CD4-positive, alpha-beta T cell treated with Interleukin-15 for 4 hours (primary cell): ENCODE data around the gene RSL24D1.

Experiments used
- DNase-seq: peaks from one replicate; pipeline ENCODE4 v3.0.0-alpha.2; 2020; ENCODE audit warnings: low spot score

Gene RSL24D1

DNA sequence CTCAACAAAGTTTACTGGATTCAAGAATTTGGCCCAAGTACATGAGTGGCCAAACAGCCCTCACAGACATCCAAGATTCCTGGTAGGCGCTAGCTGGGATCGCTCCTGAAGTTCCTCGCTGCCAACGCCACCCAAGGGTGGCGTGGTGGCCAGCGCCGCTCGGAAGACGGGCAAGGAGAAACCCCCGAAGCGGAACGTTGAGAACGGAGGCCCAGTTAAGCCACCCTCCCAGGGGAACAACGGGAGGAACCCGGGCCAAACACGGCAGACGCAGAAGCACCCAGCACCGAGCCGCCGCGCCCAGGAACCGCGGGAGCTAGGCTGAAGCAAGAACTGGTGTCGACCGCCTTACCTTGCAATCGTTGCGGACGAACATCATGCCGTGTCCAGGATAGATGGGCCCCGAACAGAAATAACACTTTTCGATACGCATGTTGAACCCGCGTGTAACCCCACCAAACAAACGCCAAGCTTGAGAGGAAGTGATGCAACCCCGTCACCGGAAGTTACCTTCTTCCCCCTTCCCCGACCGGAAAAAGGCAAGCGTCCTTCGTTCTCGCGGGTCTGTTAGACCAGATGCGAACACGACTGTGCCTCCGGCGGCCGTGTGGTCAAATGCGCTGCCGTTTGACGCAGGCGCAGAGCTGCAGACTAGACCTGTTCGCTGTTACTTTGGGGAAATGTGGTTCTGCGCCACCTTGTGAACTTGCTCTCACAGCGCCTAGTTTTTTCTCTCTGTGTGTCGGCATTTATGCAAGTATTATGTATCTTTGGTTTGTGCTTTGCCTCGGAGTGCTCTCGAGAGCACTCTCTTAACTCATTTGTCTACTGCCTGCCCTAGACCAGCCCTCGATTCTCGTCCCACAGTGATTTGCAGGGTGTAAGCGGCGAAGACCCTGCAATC is at the start of gene RSL24D1:
TSS of gene RSL24D1 (minus strand) at position 484 of the 904 bp plus-strand sequence. CDS start at position 433, 51 bp downstream.
- peak; percentile 97 for DNase-seq

DNA sequence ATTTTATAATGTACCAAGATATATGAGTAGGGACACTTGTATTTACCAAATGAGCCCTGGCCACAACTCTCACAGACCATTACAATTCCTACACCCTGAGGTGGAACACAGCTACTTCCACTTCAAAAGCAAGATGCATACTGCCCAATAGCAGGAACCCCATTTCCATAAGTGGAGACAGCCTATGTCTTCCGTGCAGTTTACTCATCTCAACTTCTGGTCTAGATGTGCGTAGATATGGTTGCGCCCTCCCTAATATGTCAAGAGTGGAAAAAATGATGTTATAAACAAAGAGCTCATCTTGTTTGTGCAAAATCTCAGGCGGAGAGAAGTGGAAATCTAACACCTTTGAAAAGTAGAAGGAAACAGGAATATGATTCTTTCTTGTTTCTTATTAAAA is 48.3 kb upstream of the RSL24D1 start:
- no peak for DNase-seq

DNA sequence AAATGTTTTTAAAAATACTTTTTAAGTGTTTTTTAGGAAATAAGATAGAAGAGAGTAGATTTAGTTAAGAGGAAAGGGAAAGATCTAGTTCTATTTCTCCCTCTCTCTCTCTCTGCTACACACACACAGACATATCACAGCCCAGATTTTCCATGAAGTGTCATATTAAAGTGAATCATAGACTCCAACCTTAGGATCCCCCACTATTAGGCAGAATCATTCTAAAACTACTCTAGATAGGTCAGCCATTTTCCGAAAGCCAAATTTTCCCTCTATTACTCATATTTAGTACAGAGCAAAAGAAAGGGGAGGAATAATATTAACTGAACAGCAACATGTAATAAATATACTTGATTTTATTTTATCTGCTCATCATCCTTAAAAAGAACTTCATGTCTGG is 45.1 kb upstream of the RSL24D1 start:
- DNase-seq, result no peak

DNA sequence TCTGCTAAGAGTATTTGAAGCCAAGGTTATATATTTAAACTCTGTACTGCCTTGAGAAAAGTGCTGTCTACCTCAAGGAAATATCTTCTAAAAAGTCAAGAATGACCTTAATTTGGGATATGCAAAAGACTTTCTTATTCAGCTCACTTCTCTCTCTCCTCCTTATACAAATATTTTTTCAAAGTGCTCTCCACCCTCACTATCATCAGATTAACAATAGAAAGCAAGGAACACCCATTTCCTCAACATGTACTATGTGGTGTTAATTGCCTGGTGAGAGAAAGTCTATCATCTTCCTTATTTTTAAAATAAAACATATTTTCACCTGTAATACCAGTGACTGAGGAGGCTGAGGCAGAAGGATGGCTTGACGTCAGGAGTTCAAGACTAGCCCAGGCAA is 44.4 kb upstream of the RSL24D1 start:
- no peak for DNase-seq

DNA sequence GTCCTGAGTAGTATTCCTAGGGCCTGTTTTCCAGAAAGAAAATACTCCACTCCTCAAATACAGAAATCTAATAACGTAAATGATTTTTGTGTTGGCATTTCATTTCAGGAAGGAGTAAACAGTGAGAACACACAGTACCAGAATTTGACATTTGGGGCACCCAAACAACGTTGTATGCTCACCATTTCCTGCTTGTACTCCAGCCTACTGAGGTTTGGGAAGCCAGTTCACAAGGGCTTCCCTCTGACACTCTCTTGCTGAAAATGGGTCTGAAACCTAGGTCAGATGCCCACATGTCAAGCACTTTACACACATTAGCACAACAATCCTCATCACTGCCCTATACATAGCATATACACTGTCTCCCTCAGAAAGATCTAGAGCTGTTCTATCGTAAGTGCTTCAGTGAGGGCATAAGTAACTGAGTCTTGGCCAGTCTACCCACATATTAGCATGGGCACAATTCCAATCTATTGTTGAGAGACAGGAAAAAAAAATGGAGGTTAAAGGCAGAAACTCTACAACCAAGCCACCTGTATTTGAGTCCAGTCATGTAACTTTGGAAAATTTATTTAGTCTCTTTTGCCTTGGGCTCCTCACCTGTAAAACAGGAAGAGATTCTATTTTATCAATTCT is 43.5 kb upstream of the RSL24D1 start:
- no peak for DNase-seq

DNA sequence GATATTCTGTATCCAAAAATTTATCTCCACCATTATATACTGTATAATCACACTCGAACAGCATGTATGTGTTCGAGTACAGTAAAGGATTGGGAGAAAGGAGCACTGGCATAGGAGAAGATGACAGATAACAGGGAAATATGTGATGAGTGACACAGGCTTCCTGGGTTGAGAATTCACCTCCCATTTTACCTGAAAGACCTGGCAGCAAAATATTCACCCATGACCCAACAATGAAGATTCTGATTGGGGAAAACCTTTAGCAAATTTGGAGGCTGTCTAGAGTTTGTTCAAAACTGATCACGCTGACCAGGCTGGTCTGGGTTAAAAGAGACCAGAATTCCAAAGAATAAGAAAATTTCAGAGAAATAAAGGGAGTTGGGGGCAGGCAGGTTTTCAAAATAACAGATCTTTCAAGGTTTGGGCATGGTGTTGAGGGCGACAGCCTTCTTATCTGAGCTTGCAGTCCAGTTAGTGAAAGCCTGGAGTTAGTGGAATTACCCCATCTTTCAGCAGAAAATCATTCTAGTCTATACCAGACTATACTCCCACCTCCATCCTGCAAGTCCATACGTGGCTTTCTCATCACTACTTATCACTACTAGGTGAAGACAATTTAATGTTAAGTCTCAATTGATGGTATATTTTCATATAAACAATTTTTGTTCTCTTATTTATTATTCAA is 42.8 kb upstream of the RSL24D1 start:
- no peak for DNase-seq

DNA sequence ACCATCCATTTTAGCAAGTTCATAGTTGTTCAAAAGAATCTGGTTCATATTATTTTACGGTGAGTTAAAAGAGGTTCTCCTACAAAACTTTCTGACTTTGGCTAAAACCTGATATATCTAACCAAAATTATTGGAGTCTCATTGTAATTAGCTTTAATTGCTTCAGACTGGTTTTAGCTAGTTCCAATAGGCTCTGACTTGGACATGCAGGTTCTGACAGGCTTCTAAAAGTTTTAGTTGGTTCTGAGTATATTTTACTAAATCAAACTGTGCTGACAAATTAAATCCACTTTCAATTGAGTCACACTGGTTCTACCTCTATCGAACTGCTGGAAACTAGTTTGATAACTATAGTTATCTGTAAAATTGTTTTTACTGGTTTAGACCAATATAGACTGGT is 42.1 kb upstream of the RSL24D1 start:
- no peak for DNase-seq

DNA sequence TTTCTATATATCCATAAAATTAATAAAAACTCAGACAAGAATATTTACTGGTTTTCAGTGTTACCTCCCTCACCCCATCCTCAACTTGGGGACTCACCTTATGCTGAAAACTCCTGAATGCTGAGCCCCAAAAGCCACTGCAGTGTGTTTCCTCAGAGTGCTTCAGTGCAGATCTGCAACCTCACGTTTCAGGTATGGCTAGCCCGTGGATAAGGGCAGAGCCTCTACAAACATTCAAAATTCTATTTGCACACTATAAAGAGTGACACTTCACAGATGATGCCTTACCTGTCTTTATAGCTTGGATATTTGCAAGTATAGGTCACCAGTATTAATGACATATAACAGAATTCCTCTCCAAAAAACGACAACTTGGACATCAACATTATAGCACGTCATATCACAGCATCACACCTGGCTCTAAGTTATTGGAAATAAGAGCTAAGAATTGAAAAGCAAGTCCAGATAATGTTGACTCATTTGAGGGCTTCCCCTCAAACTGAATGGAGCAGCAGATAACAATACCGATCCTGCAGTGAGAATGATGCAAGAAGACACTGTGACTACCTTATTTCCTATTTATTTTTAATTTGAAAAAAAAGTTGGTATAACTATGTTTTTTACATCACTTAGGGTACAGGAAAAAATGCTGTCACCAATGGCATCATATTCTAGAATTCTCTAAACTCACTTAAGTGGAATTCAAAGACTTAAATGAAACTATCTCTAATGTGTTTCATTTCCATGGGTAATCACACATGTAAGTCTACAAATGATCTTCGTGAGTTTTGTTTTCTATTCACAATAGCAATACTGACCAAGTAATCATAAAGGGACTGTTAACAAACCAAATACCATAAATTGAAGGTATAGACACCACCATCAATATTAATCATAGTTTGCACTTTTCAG is 40.7 kb upstream of the RSL24D1 start:
- no peak for DNase-seq

DNA sequence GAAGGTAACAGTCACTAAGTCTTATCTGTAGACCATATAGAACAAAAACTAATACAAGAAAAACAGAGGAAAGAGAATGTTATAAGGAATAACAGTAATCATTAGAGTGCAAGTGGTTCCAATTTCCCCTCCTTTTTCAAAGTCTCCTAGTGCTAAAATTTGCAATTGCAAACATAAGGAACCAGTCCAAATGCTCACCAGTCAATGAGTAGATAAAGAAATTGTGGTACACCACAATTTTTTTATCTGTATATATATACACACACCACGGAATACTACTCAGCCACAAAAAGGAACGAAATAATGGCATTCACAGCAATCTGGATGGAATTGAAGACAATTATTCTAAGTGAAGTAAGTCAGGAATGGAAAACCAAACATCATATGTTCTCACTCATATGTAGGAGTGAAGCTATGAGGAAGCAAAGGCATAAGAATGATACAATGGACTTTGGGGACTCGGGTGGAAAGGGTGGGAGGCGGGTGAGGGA is 38.9 kb upstream of the RSL24D1 start:
- no peak for DNase-seq

DNA sequence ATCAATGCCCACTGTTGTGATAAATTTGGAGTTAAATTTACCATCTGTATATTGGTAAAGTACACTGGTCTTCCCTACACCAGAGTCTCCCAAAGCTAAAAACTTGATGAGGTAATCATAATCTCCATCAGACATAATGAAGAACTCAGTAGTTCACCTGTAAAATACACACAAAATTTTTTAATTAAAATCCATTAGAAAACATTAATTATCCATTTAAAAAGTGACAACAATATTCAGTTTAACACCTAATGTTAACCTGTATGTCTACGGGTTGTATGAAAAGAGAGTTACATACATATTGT is 38.0 kb upstream of the RSL24D1 start:
- no peak for DNase-seq

DNA sequence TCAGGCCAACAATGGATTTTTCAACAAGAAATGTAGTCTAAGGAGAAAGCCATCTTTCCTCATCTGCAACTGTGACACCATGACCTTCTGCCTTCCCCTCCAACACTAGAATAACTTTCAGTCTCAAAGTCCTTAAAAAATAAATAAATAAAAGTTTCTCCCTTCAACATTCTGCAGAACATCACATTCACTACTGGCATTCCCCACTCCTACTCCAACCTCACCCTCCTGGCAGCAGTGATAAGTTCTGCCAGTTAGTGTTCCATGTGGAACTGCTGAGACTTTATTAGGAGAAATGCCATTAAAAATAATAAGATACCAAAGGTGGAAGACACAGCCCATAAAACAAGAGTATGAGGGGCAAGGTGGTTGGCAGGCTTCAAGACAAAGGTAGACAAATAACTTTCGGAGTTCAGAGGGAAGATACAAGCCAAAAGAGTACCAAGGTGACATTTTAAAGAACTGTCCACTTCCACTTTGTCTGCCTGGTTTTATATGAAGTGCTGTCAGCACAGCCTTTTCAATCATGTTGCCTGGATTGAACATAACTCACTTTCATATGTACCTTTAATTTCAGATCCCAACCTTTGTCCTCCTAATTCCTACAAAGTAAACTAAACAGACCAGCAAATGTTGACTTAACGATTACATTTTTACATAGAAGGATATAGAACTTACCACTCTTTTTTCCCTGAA is 37.5 kb upstream of the RSL24D1 start:
- DNase-seq, result no peak

DNA sequence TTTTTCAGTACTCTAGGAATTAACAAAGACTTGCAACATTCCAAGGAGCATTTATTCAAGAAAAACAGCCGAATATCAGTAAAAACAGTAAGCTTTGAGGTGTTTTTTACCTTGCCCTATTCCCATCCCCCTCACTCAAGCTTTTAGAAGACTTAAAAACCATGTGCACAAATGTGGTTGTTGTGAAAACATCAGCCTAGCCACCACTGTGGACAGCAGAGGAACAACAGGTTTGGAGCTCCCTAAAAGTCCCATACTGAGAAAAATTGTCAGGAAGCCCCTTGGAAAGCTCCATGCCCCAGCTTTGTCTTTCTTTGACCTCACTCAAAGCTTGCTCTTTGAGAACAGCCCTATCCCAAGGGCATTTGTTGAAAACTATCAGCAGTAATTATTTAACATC is 34.7 kb upstream of the RSL24D1 start:
- DNase-seq, result no peak

DNA sequence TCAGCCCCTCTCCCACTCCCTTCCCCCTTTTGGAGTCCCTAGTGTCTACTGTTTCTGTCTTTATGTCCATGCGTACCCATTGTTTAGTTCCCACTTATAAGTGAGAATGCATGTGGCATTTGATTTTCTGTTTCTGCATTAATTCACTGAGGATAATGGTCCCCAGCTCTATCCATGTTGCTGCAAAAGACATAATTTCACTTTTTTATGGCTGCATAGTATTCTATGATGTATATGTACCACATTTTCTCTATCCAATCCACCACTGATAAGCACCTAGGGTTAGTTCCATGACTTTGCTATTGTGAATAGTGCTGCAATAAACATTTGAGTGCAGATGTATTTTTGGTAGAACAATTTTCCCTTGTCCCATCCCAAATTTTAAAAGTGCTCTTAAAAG is 34.2 kb upstream of the RSL24D1 start:
- no peak for DNase-seq

DNA sequence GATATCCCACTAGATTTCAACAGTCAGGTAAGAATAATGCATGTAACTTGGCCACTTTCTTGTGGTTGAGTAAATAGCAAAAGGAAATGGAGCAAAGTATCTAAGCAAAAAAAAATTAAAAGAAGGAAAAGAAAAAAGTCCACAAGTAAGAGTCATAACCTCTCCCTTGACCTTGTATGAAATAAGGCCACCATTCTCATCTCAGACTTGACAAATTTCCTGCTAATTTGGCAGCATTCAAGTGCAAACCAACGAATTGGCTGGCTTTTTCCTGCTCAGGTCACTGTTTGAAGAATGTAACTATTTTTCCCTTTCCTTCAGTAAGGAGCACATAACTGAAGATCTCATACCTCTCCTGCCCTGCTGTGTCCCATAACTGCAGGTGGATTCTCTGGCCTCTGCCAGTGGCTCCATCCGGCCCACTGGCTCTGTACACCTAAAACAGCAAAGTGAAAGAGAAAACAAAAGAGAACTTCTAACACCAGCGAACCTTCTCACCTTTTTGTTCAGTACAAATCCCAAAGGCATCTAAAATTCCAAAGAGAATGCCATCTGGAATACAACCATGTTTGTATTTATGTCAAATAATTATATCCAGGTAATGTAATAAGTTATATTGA is 33.4 kb upstream of the RSL24D1 start:
- DNase-seq, result peak; percentile 17

DNA sequence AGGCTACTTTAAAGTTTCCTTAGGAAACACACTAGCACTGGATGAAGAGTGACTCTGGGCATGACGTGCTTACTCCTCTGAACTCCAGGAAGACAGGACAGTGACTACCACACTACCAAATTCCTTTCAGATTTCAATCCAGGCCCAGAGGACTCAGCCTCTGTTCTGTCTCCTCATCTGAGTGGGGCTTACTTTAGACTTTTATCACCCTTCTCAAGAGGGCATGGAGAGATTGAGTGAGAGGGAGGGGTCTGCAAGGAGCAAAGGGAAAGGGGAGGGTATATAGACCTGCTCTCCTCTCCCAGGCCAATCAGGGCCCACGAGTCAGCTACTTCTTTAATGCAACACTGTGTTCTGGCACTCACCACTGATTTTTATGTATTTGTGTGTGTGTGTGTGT is 29.4 kb upstream of the RSL24D1 start:
- DNase-seq, result no peak

DNA sequence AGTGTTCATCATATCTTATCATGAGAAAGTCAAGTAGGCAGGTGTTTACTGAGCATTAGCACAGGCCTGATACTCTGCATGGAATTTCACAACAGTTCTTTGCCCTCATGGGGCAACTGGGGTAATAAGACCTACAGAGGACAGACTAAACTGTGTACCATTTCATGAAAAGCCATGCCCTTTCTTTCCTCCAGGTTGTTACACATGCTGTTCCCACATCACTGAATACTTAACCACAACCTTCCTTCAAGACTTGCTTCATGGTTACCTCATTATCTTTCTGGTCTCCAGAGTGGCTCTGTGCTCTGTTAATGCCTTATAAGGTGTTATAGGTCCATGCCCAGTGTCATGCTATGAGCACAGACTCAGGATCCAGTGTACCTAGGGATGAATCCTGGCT is 28.2 kb upstream of the RSL24D1 start:
- peak; percentile 37 for DNase-seq

DNA sequence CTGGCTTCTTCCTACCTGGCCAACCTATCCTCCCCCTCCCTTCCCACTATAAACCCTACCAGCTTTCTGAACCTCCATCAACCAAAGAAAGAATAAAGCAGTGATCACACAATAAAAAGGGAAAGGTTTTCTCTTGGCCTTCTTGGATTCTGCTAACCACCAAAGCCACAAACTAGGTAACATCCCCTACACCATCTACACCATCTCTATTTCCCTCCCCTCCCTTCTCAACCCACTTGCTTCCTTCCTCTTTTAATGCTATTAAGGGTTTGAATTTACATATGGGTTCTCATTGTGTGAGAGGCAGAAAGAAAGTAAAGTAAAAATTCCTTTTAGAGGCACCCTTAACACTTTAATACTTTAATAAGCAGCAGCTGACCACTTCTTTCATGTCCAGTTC is 25.8 kb upstream of the RSL24D1 start:
- peak; percentile 26 for DNase-seq

DNA sequence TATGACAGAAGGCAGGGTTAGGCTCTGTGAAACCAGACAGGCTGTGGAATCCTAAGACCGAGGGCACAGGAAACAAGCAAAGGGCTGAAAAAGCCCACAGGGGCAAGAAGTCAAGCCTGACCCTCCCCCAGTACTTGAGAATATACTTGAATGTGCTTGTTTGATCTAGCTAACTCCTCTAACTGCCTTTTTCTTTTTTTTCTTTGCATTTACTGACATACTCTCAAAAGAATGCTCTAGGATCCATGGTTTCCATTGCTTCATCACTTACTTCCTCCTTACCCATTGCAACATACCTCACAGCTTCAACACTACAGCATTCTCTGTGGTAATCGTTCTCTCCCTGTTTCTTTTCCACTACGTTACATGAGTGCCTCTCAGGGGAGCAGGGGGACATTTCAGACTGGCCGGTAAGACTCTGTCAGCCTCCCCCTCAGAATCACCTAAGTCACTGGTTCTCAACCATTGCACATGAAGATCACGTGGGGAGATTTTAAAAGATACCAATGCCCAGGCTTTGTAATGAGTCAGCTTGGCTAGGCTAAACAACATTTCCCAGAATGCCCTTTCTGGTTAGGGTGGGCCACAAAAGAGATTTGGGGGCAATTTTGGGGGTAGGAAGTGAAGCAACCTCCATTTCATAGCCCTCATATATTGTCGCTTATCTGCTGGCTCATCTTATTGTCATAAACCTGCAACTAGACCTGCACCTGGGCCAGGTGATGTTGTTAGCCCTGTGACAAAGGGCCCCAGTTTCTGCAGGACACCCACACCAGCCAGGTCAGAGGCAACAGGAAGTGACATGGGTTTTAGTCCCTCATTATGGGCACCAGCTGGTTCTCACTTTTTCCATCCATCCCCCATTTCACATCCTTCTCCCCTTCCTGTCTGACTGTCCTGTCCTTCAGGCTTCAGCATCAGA is 24.6 kb upstream of the RSL24D1 start:
- peak; percentile 69 for DNase-seq

DNA sequence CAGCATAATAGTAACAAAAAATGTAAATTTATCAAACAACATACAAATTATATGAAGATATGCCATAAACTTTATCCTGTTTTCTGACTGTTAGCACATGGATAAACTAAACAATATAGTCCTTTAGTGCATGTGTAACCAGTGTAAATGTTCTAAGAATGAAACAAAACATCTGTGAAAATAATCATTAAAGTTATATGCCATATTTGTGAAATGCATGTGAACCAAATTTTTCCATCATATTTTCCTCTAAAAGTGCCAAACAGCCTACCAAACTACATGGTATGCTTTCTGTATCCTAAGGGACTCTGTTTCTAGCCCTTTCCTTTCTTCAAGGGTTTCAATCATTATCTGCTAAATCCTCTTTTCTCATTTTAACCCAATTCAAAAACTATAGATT is 23.9 kb upstream of the RSL24D1 start:
- no peak for DNase-seq

DNA sequence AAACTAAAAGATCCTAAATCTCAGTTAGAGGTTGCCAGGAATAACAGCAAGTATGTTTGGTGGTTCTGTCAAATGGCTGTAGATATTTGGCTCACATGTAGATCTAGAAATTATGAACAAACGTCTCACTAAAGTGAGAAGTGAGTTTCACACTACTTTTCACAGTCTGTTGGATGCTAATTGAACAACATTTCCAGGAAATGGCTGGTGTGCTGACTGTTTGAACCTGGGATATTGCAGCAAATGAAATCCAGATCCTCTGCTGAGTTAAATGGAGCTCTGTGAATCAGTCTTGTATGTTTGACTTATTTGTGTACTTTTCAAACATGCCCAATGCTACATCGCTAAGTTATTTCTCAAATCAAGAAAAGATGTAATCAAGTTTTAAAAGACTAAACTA is 21.3 kb upstream of the RSL24D1 start:
- peak; percentile 22 for DNase-seq
